HG02981 (cell line): ENCODE data around the gene SNX24.
"Not testable (repeated sequence)": the region's sequence is repeated elsewhere in the genome, so short reads cannot be mapped to it uniquely, and the experiment has no call there.

Experiments
- ATAC-seq: cut with Tn5 transposase; IDR thresholded peaks from one replicate; pipeline ENCODE4 v1.9.1; 2021; ENCODE audit warnings: mild to moderate bottlenecking, moderate library complexity; ENCODE audit not compliant: unreplicated experiment

SNX24 gene

DNA sequence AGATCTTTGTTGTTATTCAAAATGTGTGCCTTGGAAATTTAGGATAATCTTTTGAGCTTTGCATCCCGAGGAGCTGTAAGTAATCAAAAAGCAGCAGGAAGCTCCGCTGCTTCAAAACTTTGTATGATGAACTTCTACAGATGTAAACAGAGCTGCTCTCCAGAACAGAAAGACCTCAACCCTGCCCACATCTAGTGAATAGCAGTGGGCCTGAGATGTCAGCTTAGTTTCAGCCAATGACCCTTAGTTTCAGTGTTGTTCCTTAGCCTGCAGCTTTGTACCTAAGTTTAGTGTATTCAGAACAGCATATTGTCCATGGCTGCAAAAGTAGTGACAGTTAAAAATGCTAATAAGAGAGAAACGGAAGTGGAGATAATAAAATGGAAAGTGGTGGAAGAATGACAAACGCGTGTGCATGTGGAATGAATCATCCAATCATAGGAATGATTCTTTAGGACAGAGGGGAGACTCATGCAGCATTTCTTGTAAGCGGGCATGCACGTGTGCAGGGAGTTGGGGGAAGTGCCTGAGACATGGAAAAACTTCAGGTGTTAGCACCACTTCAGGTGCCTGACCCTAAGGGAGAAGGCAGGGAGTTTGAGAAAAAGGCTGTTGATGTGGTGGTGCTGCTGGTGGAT is 24.9 kb downstream of the SNX24 start:
- no peak for ATAC-seq

DNA sequence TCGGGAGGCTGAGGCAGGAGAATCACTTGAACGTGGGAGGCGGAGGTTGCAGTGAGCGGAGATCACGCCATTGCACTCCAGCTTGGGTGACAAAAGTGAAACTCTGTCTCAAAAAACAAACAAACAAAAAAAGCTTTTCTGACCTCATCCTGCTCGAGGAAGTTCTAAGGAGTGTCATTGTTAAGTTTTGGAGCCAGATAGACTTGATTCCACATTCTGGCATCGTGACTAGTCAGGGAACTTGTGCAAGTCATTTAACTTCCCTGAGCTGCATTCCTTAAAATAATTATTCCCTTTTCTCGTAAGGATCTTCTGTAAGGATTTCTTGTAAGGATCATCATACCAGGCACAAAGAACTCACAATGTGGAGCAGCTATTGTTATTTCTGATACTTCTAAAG is 26.2 kb downstream of the SNX24 start:
- no peak for ATAC-seq

DNA sequence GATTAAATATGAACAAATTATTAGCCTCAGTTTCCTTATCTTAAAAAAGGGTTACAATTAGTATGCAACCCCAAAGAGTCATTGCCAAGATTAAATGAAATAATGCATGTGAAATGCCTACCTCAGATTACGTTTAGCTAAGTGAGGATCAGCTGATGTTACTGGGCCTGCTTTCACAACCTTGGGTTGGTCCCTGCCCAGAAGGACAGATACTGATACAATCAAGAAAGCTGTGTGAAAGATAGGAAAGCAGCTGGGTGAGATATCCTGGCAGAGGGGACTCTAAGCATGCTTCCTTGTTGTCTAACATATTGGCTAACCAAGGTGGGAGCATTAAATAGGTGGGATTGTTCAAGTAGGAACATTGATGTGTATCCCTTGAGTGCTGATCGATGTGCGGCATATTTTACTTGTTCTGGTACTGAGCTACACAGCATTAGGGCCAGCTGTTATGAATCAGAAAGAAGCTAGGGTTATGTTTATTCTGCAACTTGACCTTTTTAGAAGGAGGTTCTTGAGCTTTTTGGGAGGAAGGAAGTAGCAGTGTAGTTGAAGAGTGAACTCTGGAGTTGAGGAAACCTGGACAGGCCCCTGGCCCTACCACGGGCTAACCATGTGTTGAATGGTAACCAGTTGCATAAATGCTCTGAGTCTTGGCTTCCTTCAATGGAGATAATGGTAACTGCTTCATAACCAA is 28.9 kb downstream of the SNX24 start:
- no peak for ATAC-seq

DNA sequence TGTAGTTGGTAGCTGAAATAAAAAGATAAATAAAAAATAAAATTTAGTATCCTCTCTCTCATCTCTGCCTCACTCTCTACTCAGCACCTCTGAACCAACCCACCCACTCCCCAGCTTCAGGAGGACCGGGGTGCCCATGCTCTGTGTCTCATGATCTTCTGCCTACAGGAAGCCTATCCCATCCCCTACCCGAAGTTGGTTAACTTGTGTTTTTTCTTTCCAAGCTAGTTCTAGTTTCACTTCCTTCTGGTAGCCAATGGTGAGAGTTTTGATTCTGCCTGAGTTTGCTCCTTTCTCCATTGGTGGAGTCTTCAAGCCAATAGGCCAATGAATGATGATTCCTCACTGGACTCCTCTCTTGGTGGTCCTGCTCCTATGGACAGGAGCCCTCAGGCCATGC is 32.1 kb downstream of the SNX24 start:
- ATAC-seq = no peak

DNA sequence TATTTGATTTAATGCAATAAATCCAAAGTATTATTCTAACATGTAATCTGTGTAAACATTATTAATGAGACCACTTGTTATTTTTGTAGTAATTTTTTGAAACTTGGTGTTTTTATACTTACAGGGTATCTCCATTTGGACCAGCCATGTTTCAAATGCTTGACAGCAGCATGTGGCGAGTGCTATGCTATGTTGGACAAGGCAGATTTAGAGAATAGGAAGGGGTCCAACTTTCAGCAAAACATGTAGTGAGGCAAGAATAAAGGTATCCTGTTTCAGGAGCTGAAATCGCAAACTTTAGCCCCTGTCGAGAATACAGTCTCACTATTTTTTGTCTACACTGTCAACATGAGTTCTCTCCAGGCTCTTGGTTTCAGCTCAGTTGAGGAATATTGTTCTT is 33.7 kb downstream of the SNX24 start:
- no peak for ATAC-seq

DNA sequence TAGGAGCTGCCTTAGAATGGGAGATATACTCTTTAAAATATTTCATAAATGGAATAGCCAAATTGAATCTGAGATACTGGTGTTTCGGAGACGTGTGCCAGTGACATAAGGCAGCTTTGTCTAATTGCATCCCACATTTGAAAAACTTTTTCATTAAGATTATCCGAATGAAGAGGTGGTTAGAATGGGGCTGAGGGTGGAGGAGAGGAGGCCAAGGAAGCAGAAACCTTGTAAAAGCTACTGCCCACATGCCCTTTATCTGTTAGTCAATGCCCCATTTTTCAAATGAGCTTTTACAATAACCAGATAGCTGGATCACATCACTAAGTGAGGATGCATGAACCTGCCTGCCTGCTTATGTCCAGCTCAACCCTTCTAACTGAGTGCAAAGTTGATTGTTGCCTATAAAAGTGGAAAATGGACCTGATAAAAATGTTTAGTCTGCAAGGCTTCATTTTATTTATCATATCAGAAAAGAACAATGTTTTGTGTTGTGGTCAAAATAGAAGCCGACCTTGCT is 34.8 kb downstream of the SNX24 start:
- ATAC-seq = no peak

DNA sequence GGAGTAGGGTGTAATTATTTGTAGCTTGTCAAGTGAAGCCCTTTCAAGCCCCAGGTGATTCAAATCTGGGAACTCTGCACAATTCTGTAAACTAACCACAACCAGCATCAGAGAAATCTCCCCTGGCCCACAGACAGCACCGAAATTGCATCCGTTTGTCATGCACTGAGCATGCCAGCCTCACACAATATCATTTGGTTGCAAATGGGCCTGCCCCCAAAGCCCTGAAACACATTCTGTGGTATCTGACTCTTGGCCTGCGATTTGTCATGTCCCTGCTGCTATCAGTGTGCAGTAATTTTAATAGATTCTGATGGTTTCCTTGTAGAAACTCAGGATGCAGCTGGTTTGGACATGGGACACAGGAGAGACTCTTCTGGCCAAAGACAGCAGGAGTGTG is 35.3 kb downstream of the SNX24 start:
- peak; percentile 48 for ATAC-seq

DNA sequence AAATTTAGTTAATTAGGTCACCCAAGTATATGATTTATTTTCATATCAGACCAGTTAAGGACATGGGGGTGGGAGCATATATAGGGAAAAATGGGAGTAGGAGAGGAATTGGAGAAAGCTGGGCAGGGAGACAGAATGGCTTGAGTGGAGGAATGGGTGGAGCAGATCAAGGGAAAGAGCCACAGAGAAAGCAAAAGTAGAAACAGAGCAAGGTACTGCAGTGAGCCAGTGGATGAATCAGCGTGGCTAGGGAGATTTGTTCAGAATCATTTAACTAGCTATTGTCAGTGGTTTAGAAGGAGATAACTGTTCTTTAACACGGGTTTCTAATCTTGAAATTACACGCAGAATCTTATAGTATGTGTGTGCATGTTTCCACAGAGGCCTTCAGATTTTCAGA is 37.4 kb downstream of the SNX24 start:
- peak; percentile 42 for ATAC-seq

DNA sequence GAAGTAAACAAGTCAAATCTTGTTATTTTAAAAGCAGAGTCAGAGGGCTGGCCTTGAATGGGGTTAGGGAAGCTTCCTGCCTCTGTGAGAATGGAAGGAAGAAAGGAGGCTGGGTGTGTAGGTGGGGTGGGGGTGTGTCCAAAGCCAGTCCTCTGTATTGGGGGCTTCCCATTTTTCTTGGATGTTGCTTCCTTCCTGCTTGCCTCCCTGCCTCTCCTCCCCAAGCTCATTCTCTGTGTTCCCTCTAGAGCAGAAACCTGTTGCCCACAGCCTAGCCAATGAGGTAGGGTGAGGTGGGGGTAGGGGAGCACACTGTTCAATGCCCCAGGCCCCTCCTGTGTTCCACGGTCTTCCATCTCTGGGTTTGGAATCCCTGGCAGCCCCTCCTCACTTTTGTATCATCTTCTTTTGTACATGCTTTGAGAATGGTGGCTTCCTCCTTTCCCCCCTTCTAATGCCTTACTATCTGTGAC is 39.7 kb downstream of the SNX24 start:
- ATAC-seq = no peak

DNA sequence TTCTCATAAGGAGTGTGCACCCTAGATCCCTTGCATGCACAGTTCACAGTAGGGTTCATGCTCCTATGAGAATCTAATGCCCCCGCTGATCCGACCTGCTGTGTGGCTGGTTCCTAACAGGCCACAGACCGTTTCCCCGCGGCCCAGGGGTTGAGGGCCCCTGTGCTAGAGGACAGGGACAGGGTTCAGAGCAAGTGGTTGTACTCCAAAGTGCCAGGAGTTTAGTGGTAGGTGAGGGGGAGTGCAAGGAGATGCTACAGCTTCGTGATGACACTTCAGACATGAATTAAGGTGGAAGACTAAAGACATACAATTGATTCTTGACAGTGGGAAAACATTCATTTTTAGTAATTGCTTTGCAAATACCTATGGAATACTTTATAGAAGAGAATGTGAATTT is 40.5 kb downstream of the SNX24 start:
- ATAC-seq = no peak

DNA sequence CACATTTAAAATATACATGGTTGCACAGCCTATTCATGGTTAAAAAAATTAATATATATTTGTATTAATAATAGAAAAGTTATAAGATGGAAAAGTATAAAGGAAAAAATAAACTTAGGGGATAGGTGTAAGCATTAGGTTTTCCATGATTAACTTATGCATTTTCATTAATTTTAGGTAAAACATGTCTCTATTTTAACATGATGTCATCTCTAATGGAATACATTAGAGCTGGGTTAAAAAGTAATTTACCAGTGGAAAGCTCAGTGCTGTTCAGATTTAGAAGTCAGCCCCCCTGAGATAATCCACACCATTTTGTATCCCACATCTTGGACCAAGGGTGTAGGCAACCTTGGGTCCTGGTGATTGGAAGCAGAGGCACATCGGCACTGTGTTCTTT is 49.7 kb downstream of the SNX24 start:
- no peak for ATAC-seq

DNA sequence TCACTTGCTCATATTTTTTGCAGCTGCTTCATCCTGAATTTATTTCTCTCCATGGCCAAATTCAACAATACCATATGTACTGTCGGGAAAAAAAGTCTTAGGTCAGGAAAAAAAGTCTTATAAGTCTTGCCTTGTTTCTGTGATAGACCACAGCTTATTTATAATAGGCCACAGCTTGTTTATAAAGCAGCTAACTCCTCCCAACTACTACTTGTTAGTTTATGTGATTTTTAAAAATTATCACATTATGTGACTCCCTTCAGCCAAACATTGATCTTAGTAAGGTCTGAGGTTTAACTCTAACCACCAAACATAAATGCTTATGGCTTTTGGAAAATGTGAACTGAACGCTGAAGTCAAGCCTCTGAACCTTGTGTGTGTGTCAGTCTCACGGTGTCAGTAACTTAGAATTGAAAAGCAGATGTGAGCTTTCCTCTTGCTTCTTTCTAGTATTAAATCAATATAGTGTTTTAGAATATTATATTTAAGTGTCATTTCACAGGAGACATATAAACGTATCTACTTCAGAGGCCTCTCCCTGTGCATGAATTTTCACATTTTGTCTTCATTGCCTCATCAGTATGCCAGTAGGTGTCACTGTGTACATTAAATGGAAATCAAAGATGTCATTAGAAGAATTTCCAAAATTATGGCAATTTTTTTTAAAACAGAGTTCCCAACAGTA is 51.3 kb downstream of the SNX24 start:
- no peak for ATAC-seq

DNA sequence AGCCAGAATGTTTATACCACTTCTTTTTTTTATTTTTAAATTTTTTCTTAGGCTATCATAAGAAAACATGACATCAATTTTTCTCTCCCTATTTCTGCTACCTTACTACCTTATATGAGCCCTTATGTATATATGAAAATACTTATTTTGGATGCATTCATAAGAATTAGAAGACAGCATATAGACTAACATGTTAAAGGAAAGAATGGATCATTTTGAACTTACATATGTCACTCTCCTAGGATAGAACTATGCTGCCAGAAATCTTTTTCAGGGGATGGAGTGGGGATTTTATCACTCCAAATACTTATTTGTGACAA is 51.8 kb downstream of the SNX24 start:
- ATAC-seq = no peak

DNA sequence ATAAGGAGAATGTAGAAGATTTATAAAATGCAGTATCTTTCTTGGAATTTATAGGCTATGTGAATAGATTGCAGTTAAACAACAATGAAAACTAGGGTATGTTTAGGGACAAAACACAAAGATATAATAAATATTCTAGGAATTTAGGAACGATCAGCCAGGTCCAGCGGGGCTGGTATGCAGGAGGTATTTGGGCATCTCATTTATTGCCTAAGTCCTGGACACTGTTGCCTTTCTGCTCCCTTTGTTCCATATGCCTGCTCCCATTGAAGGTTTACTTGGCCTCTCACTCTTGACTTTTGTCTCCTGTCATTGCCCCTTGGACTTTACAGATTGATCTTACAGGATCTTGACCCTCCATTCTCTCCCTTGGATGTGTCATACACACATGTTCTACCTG is 55.9 kb downstream of the SNX24 start:
- ATAC-seq = no peak

DNA sequence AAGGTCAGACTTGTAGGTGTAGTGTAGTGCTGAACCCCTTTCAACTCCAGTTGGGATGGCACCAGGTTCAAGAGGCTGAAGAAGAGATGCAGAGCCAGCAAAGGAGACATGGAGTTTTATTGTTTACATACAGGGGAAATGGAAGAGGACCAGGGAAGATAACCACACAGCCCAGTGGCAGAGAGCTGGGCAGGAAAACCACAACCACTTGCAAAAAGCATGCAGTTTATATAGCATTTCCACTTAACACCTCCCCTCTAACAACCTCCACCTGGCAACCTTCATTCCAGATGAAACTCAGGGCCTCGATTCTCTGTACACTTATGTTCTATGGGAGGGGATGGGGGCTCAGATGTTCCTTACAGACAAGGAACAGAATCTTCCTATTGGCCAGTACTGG is 56.9 kb downstream of the SNX24 start:
- ATAC-seq = no peak

DNA sequence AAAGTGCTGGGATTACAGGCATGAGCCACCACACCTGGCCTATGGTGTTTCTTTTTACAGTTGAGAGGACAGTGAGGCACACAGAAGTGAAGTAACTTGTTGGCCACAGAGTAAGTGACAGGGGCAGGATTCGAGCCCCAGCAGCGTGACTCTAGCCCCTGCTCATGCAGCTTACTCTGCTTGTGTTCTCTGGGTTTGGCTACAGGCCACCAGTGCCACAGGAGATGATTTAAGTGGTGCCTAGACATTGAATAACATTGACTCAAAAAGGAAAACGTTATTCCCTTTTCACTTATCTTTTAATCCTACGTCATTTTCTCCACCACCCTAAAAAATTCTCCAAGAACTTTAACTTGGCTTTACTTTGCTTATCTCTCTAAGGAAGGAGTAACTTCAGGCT is 61.4 kb downstream of the SNX24 start:
- no peak for ATAC-seq

DNA sequence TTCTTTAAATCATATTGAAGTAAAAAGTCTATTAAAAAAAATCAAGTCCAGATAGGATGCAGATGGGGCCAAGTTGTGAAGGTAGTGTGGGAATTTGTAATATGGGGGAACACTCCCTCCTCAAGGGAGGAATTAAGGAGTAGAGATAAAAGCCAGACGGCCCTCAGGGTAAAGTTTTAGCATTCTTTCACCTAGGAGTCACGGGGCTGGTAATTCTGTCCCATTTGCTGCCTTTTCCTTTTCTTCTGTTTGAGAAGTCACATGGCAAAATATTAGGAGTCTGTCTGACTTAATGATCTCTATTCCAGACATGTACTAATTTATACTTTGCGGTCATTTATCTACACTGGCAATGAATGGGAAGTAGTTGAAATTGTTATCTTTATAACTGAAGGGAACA is 61.9 kb downstream of the SNX24 start:
- no peak for ATAC-seq

DNA sequence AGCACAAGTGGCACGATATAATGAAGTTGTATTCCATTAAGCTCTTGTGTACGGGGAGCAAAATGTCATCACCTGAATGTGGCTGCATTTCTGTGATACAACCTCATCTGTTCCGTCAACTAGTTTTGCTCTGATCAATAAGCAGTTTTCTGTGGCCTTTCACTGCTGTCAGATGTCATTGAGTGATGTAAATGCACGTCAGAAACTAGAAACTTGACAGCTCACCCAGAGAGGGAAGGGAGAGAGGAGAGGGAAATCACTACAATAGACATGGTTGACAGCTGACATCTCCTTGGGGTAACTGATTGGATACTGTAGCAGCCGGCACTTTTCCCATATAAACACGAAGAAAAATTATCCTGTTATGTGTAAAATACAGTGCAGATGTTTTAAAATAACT is 62.7 kb downstream of the SNX24 start:
- ATAC-seq = no peak

DNA sequence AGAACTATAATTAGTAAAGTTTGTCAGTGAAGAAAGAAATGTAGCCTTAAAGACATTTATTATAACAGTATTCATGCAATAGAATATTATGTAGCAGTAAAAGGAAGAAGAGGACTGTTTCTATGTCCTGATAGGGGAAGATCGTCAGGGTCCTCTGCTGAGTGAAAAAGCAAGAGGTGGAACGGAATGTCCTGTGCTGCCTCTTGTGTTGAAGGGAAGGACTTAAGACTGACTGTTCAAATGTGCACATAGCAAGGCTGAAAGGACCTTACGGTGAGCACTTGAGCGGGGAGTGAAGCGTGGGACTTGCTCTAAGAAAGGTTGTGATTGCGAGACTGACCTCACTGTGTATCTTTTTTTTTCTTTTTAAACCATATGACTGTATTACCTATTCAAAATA is 63.2 kb downstream of the SNX24 start:
- no peak for ATAC-seq

DNA sequence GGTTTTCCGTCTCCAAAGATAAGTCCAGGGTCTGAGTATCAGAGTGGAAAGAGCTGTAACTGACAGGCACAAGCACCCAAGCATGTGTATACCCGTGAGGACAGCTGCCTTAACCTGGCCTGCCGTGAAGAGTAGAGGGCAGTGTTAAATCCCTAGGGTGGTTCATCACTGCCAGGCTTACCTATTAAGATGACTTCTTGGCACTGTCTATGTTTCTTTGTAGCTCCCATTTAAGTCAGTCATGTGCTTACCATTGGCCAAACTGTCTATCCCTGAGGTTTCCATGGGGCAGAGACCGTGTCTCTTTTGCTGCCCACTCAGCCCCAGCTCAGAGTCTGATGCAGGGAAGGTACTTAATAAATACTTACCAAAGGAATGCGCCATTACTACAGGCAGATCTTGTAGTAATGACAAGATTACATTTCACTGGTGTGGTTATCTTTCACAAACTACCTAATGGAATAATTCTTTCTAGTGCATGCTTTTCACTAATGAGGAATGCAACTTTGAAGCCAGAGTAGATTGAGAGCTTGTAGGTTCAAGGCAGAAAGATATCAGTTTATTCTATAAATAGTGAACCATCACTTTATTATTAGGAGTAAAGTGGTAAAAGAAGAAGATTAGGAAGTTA is 64.2 kb downstream of the SNX24 start:
- no peak for ATAC-seq

DNA sequence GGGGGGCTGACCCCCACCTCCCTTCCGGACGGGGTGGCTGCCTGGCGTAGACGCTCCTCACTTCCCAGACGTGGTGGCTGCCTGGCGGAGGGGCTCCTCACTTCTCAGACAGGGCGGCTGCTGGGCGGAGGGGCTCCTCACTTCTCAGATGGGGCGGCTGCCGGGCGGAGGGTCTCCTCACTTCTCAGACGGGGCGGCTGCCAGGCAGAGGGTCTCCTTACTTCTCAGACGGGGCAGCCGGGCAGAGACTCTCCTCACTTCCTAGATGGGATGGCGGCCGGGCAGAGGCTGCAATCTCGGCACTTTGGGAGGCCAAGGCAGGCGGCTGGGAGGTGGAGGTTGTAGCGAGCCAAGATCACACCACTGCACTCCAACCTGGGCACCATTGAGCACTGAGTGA is 68.0 kb downstream of the SNX24 start:
- ATAC-seq = not testable (repeated sequence)
